NCI-H2196 treated with DMSO at 0.1 percent for 48 hours (cell line): Measurements from ENCODE around the gene COL6A1.

Experiments used
- DNase-seq: peaks from one replicate; lab custom pipeline; 2025; ENCODE audit not compliant: unreplicated experiment; lab: John Stamatoyannopoulos, UW

Gene COL6A1, protein sequence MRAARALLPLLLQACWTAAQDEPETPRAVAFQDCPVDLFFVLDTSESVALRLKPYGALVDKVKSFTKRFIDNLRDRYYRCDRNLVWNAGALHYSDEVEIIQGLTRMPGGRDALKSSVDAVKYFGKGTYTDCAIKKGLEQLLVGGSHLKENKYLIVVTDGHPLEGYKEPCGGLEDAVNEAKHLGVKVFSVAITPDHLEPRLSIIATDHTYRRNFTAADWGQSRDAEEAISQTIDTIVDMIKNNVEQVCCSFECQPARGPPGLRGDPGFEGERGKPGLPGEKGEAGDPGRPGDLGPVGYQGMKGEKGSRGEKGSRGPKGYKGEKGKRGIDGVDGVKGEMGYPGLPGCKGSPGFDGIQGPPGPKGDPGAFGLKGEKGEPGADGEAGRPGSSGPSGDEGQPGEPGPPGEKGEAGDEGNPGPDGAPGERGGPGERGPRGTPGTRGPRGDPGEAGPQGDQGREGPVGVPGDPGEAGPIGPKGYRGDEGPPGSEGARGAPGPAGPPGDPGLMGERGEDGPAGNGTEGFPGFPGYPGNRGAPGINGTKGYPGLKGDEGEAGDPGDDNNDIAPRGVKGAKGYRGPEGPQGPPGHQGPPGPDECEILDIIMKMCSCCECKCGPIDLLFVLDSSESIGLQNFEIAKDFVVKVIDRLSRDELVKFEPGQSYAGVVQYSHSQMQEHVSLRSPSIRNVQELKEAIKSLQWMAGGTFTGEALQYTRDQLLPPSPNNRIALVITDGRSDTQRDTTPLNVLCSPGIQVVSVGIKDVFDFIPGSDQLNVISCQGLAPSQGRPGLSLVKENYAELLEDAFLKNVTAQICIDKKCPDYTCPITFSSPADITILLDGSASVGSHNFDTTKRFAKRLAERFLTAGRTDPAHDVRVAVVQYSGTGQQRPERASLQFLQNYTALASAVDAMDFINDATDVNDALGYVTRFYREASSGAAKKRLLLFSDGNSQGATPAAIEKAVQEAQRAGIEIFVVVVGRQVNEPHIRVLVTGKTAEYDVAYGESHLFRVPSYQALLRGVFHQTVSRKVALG

DNA sequence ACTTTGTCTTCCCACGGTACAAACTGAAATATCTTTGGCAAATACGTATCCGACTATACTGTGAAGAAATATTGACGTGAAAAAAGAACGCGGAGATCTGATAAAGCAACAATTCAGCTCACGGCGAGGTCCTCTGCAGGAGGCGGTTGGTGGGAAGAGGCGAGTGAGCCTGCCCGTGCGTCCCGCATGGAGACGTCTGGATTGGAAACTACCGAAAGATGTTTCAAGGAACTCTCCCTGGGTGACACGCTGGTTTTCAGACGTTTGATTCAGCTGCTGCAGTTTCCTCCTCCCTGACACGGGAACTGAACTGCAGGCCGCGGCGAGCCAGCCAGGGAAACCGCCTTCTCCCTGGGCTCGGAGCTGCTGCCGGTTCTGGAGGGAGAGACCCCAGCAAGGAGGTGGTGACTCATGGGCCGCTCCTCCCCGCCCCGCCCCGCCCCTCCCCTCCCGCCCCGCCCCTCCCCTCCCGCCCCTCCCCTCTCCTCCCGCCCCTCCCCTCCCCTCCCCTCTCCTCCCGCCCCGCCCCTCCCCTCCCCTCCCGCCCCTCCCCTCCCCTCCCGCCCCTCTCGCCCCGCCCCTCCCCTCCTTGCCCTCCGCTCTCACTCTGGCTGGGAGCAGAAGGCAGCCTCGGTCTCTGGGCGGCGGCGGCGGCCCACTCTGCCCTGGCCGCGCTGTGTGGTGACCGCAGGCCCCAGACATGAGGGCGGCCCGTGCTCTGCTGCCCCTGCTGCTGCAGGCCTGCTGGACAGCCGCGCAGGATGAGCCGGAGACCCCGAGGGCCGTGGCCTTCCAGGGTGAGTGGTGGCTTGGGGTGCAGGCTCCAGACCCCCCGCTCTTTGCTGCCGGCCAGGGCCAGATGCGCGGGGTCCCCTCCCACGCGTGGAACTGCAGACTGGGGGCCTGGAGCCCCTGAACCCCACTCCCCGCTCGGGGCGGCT, at the start of gene COL6A1:
COL6A1 (plus strand) TSS at position 620 of the 941 bp plus-strand sequence; CDS start at position 701, 81 bp downstream.
- DNase-seq, result peak; percentile 42

DNA sequence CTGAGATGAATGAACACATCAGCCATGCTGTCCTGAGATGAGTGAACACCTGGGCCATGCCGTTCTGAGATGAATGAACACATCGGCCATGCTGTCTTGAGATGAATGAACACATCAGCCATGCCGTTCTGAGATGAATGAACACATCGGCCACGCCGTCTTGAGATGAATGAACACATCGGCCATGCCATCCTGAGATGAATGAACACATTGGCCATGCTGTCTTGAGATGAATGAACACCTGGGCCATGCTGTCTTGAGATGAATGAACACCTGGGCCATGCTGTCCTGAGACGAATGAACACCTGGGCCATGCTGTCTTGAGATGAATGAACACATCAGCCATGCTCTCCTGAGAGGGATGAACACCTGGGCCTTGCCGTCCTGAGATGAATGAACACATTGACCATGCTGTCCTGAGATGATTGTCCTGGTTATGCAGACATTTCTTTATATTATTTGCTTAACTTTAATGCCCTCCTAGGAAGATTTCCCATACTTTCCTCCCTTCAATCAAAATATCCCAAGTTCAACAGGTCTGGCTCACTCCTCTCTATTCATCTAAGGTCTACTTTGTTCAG, 48.6 kb upstream of the COL6A1 start:
- DNase-seq, result no peak

DNA sequence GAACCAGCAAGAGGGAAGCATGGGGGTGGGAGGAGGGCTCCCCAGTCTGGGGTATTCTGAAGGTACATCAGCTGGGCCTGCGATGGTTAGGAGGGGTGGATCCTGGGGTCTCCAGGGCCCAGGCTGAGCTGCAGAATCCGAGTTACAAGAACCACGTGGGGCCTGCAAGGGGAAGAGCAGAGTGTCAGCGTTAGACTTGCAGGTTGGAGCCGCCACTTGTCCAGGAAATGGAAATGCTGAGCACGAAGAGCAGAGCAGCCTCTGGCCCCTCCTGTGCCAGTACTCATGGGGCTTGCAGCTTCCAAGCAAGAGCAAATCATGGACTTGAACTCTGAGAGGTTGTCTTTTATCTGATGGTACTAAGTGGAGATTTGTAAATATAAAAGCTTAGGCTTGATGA, 47.5 kb upstream of the COL6A1 start:
- DNase-seq, result no peak

DNA sequence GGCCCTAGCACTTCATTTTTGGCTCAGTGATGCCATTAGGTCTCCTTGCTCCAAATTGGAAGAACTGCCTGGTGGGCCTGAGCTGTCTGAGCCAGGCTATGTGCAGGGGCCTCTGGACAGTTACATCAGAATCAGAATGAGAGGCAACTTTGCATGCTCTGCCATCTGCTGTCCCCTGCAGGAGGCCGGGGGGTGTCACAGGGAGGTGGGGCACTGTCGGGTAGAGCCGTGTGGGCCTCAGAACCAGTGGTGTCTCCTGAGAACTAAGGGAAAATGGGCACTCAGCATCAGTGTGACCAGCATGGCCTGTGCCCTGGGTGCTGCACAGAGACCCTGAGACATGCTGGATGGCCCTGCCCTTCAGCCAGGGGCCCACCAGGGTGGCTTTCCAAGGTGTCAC, 47.0 kb upstream of the COL6A1 start:
- DNase-seq, result no peak

DNA sequence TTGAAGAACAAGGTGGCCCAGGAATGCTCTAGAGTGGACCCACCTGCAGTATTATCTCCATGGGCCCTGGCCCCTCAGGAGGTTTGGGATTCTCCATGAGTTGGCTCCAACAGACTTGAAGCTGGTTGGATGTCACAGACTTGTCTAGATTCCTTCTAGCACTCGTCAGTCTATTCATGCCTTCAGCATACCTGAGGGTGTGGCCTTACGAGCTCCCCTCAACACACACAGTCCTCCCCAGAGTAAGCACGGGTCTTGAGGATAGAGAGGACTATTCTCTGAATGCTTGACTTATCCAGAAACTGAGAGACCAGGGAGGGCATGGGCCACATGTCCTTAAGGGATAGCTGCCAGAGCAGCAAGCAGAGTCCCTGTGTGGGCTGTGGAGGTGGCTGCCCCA, 45.9 kb upstream of the COL6A1 start:
- no peak for DNase-seq

DNA sequence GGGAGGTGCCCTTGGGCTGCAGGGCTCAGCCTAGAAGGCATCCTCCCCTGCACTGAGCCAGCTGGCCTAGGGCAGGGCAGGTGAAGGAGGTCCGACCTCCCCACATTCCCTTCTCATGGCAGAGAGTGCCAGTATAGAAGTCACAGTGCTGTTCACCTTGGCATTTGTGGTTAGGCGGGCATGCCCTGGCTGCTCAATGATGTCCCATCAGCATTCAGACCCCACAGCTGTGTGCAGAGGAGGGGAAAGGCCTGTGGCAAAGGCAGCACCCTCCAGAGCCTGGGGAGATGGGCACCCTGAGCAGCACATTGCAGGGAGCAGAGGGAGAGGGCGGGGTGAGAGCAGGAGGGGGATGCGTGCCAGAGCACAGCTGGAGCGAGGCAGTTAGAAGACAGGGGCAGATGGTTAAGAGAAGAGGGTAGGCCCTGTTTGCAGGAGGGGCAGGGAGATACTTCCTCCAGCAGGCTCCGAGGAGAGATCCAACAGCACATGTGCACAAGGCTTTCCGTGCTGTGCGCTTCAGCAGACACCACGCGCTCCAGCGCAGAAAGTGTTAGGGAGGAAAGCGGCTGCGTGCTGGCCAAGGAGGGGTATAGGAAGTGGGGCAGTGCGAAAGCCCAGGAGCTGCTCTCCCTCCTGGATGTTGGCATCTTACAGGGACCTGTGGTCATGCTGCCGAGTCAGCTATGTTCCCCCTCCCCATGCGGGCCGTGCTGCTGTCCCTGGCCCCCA, 43.7 kb upstream of the COL6A1 start:
- DNase-seq, result no peak

DNA sequence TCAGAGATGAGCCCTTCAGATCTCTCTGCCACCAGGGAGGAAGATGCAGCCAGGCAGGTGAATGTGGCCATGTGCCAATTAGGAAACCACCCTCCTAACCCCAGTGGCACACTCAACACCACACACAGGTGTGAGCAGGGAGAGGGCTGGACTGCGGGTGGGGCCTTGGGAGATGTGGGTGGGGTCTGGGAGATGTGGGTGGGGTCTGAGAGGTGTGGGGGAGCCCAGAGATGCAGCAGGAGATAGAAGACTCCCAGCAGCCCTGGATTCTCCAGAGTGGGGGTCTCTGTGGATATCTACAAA, 43.2 kb upstream of the COL6A1 start:
- no peak for DNase-seq

DNA sequence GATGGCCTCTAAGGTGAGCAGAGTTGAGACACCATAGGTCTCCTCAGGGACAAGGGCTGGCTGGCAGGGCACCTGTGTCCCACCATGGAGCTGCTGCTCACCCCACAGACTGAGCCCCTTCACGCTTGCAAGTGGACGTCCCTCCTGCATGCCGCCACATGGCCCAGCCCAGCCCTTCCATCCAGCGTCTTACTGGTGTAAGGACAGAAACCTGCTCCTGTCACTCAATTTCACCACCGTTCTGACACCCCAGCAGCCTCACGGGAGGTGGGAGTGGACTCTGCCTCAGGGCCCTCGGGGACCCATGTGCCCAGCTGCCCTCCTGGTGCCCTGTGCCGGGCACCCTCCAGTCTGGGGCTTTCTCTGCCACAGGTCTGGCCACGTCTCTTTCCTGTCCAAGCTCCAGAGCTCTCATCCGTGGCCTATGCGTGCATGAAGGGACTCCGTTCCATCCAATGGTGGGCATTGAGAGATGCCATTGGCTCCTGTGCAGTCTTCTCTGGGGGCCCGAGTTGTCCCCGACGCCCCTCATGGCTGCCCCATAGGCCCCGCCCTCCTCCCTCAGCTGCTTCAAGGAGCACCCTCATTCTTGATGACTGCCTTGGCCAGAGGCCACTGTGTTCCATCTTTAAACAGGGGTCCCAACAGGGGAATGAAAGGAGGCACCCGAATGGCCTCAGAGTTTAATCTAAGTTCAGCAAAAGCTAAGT, 42.6 kb upstream of the COL6A1 start:
- no peak for DNase-seq

DNA sequence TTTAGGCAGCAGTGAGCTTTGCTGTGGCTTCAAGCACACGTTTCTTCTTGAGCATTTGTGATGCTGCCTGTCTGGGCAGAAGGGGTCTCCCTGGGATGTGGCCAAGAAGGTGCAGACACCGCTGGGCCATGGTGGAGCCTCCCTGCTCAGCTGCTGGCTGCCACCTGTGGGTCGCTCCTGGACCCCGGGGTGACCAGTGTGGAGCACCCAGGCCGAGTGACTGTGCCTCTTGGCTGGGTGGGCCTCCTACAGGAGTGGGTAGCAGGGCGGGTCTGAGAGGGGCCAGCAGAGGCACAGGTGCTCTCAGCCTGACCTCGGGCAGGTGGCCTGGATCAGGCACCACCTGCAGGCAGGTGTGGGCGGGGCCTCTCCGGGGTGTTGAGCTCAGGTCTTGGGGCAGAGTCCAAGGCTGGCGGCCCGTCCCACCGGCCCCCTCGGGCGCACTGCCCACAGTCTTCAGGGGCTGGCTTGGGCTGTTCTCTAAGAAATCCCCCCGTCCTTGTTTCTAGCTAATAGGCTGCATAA, 42.0 kb upstream of the COL6A1 start:
- DNase-seq, result no peak

DNA sequence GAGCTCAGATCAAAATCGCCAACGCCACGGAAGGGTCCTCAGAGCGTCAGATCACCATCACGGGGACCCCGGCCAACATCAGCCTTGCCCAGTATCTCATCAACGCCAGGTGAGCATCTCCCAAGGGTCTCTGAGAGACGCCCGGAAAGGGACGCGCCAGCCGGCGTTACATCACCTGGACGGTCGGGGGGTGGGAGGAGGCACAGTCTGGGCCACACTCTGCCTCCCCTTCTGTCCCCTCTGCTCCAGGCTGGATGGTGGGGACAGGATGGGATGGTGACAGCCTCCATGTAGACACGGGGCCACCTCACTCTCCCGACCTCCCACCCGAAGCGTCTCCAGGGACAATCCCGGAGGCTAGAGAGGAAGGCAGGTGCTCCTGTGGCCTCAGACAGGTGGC, 41.5 kb upstream of the COL6A1 start:
- no peak for DNase-seq

DNA sequence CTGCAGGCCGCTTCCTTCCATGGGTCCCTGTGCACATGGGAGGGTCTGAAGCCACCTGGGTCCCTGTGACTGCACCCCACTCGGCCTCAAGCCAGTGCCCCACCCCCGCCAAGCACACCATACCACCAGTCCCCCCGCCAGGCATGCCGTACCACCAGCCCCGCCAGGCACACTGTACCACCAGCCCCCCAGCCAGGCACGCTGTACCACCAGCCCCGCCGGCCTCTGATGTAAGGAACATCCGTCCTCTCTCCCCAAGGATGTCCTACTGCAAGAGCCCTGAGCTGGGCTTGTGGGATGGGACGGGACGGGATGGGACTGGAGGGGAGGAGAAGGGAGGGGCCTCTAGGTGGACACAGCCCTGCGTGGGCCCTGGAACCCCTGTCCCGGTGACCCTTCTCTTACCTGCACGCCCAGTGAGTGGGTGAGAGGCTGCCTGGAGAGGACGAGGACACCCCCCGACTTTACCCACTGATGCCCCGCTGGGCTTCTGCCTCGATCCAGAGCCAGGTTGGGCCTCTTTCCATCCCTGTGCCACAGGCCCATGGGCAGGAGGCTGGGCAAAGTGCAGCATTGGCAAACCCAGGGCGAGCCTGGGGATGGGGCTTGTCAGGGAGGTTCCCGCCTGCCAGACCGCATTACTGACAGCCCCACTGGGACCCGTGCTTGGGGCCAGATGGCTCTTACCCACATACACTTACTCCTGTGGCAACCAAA, 40.8 kb upstream of the COL6A1 start:
- no peak for DNase-seq

DNA sequence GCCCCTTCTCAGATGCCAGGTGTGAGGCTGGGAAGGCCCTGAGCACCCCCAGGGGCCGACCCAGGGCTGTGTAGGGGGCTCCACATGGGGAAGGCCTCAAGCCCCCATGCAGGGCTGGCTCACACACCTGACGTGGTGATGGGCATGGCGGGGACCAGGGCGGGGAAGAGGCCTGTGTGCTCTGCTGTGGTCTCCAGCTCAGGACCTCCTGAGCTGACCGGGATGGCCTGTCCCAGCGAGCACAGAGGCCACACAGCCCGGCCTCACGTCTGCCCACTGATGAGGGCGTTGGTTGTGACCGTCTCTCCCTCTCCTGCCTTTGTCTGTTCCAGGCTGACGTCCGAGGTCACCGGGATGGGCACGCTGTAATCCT, 40.2 kb upstream of the COL6A1 start:
- no peak for DNase-seq

DNA sequence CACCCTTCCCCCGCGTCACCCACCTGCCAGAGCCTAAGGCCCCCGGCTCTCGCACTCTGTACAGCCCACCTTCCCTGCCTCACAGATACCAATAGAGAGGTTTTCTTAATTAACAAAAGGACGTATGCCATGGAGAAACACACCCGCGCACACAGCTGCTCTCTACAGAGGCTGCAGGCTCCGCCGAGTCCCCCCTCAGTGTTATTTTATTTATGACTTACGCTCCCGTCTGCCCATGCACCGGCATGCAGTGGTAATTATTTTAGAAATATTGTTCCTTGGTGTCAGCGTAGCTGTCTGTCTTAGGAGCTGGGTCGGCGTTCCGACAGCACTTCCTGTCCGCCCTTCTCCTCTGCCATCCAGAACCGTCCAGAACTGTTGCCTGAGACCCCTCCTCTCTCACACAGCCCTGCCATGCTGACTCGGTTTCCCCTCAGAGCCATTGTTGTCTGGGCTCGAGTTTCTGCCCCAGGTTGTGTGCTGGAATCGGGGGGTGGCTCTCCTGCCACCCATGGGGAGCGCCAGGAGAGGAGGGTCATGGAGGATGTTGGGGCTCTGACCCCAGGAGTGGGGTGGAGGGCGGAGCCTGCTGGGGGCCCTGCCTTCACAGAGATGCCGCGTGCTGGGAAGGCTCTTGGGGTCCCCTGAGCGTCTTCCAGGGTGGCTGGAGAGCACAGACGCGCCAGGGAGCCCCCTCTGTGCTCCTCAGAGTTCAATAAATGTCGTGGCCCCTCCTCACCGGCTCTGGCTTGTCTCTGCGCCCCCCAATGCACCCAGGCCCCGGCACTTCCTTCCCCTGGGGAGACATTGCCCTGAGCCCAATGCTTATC, 39.6 kb upstream of the COL6A1 start:
- no peak for DNase-seq

DNA sequence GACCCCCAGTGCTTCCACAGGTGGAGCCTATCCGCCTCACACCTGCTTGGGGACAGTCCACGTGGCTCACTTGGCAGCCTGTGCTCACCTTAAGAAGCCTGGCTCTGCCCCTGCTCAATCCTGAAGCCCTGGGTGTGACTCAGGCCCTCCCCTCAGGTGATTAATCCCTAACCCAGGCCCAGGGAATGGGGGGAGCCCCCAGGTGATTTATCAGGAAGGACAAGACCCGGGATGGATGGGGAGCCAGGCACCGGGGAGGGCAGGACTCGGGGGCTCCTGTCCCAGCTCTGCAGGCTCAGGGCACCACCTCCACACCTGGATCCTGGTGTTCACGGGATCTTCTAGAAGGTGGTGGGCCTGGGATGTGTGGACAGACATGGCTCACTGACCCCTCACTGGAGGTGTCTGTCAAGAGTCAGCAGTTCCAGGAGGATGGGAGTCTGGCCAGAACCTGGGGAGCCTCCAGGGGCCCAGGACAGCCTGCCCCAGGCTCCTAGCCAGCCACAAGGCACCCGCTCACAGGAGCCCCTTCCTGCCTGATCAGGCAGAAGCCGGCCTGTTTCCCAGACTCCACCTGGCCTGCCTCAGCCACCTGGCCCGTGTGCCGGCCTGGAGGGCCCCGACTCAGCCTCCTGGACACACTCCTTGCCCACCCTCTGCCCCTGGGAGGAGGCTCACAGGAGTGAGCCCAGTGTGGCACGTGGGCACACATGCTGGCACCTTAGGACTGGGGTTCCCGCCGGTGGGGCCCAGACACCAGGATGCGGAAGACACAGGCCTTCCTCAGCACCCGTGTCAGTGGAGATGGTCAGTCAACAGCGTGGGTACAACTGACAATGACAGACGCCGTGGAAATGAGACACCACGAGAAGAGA, 38.6 kb upstream of the COL6A1 start:
- DNase-seq, result no peak

DNA sequence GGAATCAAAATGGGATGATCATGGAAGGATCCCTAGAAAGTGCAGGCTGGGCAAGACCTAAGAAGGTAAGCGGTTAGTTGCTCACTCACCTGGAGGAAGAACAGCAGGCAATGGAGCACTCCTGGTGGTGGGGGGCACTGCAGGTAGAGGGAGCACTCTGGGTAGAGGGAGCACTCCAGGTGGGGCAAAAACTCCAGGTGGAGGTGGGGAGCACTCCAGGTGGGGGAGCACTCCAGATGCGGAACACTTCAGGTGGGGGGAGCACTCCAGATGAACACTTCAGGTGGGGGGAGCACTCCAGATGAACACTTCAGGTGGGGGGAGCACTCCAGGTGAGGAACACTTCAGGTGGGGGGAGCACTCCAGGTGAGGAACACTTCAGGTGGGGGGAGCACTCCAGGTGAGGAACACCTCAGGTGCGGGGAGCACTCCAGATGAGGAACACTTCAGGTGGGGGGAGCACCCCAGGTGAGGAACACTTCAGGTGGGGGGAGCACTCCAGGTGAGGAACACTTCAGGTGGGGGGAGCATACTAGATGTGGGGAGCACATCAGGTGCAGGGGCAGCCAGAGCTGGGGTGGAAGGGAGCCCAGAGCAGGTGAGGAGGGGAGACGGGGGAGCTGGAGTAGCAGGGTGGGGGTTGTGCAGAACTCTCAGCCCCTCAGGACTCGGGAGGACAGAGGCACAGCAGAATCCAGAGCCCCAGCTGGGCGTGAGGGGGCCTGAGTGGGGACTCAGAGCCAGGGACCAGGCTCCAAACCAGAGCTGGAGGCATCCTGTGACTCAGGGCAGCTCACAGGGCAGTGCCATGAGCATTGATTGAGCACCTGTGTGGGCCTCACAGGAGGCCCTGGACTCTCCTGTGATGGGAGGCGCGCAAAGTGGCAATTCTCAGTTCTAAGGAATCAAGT, 37.7 kb upstream of the COL6A1 start:
- DNase-seq, result no peak

DNA sequence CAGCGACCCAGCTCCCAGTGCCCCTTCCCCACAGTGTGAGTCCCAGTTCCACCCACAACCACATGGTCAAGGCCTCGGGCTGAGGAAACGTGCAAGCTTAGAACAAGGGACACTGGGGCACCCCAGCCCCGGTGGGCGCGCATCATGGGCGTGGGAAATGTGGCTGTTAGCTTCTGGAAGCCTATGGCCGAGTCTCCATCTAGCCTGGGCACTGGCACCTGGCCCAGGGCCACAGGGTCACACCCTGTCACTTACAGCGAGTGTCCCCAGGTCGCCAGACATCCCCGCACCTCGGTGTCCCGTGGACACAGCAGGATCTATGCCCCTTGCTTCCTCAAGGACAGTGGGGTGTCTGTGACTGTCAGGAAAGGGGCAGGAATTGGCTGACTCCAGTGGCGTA, 37.0 kb upstream of the COL6A1 start:
- DNase-seq, result no peak
